GM18498 (cell line): ENCODE data around the gene MYBPHL.
A peak's percentile ranks its signal among the peaks of the same experiment; 100 is the strongest.

Experiments
- ATAC-seq: cut with Tn5 transposase; IDR thresholded peaks from one replicate; pipeline ENCODE4 v1.9.1; 2021; ENCODE audit warnings: mild to moderate bottlenecking, moderate library complexity; ENCODE audit not compliant: unreplicated experiment

The MYBPHL gene

DNA sequence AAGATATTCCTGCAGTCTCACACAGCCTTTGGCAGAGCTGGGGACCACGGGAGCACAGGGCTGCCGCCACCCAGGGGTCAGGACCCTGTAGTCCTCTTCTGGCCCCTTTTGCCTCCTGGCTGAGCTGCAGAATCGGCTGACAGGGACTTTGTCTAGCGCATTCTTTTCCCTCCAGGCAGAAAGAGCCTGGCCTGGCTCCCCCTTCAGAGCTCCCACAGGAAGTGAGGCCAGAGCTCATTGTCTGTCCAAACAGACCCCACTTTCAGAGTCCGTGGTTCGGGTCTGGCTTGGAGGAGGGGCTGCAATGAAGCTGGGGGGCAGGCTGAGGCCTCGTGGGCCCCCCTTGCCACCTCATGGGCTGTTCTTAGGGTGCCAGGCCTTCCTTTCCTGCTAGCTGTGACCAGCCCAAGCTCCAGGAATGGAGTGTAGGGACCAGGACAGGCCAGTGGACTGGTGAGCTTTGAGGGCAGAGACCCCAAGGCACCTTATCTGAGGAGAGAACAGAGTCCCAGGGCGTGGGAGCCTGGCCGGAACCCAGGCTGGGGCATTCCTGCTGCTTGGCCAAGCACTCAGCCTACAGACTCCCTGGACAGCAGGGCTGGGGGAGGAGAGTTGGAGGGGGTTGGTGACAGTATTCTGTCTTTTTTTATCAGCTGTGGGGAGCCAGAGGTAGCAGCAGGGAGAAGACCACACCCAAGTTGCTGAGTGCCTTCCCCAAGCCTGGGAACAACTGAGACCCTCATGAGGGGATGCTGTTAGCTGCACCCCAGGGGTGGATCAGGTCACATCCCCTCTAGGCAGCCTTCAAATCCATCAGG lies 52.8 kb downstream of the MYBPHL start:
- no peak for ATAC-seq

DNA sequence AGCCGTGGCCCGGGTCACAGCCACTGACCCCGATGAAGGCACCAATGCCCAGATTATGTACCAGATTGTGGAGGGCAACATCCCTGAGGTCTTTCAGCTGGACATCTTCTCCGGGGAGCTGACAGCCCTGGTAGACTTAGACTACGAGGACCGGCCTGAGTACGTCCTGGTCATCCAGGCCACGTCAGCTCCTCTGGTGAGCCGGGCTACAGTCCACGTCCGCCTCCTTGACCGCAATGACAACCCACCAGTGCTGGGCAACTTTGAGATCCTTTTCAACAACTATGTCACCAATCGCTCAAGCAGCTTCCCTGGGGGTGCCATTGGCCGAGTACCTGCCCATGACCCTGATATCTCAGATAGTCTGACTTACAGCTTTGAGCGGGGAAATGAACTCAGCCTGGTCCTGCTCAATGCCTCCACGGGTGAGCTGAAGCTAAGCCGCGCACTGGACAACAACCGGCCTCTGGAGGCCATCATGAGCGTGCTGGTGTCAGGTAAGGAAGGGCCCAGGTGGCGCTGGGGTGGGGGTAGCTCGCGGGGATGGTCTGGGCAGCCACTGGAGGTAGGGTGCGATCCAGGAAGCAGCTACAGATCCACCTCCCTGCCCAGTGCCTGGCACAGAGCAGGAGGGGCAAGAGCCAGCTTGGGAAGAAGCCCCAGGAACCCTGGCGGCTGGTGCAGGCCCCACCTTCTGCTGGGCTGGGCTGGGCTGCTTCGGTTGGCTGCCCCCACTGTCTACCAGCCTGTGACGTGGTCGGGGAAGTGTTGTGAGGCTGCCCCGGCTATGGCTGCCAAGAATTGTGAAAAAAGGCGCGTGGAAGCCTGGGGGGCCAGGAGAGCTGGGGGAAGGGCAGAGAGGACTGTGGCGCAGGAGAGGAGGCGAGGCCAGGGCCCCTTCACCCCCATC lies 53.7 kb downstream of the MYBPHL start:
- ATAC-seq: no peak

DNA sequence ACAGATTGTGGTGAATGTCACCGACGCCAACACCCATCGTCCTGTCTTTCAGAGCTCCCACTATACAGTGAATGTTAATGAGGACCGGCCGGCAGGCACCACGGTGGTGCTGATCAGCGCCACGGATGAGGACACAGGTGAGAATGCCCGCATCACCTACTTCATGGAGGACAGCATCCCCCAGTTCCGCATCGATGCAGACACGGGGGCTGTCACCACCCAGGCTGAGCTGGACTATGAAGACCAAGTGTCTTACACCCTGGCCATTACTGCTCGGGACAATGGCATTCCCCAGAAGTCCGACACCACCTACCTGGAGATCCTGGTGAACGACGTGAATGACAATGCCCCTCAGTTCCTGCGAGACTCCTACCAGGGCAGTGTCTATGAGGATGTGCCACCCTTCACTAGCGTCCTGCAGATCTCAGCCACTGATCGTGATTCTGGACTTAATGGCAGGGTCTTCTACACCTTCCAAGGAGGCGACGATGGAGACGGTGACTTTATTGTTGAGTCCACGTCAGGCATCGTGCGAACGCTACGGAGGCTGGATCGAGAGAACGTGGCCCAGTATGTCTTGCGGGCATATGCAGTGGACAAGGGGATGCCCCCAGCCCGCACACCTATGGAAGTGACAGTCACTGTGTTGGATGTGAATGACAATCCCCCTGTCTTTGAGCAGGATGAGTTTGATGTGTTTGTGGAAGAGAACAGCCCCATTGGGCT lies 54.5 kb downstream of the MYBPHL start:
- no peak for ATAC-seq

DNA sequence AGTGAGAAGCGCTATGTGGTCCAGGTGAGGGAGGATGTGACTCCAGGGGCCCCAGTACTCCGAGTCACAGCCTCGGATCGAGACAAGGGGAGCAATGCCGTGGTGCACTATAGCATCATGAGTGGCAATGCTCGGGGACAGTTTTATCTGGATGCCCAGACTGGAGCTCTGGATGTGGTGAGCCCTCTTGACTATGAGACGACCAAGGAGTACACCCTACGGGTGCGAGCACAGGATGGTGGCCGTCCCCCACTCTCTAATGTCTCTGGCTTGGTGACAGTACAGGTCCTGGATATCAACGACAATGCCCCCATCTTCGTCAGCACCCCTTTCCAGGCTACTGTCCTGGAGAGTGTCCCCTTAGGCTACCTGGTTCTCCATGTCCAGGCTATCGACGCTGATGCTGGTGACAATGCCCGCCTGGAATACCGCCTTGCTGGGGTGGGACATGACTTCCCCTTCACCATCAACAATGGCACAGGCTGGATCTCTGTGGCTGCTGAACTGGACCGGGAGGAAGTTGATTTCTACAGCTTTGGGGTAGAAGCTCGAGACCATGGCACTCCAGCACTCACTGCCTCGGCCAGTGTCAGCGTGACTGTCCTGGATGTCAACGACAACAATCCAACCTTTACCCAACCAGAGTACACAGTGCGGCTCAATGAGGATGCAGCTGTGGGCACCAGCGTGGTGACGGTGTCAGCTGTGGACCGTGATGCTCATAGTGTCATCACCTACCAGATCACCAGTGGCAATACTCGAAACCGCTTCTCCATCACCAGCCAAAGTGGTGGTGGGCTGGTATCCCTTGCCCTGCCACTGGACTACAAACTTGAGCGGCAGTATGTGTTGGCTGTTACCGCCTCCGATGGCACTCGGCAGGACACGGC lies 55.3 kb downstream of the MYBPHL start:
- ATAC-seq: no peak

DNA sequence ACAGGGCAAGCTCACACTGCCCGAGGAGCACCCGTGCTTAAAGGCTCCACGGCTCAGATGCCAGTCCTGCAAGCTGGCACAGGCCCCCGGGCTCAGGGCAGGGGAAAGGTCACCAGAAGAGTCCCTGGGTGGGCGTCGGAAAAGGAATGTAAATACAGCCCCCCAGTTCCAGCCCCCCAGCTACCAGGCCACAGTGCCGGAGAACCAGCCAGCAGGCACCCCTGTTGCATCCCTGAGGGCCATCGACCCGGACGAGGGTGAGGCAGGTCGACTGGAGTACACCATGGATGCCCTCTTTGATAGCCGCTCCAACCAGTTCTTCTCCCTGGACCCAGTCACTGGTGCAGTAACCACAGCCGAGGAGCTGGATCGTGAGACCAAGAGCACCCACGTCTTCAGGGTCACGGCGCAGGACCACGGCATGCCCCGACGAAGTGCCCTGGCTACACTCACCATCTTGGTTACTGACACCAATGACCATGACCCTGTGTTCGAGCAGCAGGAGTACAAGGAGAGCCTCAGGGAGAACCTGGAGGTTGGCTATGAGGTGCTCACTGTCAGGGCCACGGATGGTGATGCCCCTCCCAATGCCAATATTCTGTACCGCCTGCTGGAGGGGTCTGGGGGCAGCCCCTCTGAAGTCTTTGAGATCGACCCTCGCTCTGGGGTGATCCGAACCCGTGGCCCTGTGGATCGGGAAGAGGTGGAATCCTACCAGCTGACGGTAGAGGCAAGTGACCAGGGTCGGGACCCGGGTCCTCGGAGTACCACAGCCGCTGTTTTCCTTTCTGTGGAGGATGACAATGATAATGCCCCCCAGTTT lies 56.1 kb downstream of the MYBPHL start:
- no peak for ATAC-seq

DNA sequence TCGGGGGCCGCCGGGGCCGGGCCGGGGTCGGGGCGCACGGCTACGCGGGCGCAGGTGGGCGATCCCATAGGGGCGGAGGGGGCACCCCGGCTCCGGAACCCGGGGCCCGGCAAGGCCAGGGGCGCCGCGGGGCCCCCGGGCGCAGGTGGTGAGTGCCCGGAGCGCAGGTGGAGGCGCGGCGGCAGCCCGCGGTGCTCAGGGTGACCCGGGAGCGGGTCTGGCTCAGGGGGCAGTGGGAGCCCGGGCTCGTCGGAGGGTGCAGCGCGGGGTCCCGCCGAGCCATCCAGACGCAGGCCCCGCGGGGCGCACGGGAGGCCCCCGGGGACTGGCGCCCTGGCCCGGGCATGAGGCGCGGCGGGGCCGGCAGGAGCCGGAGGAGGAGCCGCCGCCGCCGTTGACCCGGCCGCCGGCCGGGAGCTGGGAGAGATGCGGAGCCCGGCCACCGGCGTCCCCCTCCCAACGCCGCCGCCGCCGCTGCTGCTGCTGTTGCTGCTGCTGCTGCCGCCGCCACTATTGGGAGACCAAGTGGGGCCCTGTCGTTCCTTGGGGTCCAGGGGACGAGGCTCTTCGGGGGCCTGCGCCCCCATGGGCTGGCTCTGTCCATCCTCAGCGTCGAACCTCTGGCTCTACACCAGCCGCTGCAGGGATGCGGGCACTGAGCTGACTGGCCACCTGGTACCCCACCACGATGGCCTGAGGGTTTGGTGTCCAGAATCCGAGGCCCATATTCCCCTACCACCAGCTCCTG lies 57.0 kb downstream of the MYBPHL start:
- peak; percentile 50 for ATAC-seq

DNA sequence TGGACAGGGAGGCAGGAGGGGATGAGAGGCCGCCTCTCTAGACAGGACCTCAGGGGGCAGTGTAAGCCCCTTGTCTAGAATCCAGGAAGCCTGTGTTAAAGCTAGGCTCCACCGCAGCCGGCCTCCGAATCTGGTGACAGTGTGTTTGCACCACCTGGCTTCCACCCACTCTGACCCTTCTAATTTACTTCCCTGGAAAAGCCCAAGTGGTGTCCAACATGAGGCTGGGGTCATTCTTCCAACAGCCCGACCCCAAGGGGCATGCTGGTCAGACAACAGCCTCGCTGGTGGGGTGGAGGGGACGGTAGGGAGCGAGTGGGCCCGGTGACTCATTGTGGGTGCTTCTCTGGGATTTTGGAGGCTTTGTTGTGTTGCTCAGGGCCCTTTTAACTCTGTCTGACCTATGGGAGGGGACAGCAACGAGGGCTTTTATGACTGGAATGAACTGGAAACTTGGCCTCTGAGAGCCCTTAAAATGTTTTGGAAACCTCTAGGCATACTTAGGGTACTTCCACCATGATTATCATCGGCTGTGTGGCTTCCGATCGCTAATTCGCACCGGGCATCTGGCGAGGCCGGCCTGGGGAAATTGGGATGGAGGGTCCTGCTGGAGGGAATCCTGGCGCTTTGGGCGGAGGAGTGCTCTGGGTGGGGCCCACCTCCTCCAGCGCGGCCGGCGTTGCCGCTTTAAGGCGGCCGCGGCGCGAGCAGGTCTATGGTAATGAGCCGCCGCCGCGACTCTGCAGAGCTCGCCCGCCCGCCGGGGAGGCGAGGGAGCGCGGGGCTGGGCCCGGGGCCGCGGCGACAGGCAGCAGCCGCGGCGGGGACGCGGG lies 57.8 kb downstream of the MYBPHL start, which contains the start of gene CELSR2:
Gene CELSR2 (plus strand): TSS at position 743 of the 833 bp plus-strand sequence. CDS start 541 bp downstream, outside the sequence.
- ATAC-seq: peak; percentile 85

DNA sequence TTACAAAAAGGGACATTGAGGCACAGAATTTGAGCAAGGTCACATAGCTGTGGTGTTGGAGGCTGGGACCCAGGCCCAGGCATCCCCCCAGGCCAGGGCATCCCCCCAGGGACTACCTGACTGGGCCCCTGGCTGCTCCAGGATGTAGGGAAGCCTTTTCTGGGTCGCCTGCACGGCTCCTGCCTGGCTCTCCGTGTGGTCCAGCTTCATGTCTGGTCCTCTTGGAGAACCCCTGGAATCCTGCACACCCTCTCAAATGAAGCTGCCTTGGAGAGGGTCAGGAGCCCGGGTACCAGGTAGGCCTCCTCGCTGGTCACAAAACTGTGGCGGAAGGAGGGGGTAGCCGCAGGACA lies 58.4 kb downstream of the MYBPHL start:
- no peak for ATAC-seq

DNA sequence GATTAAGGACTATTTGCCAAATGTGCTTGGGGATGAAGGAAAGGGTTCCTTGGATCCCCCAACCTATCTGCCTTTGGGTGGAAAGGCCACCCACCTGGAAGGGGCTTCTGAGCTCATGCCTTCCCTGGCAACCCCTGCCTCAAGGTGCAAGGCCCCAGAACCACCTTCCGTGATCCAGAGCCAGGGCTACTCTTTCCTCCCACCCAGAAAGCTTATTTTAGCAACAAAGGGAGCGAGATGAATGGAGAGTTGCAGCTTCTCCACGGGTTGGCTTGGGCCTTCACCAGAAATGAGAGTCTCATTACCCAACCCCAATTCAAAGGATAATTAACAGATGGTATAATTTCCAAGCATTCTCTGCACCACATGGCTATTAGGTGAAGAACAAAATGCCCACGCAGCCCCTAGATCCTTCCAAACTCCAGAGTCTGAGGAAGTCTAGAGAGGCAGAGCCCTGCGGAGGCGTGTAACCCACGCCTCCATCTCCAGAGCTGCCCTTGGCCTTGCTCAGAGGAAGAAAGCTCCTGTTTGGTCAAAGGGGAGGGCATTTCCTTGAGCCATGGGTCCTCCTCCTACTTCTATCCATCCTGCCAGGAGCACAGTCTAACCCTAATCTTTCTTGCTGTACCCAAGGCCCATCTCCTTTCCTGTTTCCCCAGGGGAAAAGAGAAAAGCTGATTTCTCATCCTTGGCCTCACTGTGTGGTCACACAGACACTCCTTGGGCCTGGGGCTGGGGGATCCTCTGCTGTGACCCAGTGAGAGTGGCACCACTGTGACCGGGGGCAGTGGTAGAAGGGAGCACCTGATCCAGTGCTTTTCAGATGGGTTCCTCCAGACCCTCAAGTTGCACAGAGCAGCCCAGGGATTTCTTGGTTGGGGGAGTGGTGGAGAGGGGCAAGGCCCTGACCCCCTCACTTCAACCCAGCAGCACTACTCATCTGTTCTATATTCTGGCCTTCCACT lies 59.1 kb downstream of the MYBPHL start:
- no peak for ATAC-seq

DNA sequence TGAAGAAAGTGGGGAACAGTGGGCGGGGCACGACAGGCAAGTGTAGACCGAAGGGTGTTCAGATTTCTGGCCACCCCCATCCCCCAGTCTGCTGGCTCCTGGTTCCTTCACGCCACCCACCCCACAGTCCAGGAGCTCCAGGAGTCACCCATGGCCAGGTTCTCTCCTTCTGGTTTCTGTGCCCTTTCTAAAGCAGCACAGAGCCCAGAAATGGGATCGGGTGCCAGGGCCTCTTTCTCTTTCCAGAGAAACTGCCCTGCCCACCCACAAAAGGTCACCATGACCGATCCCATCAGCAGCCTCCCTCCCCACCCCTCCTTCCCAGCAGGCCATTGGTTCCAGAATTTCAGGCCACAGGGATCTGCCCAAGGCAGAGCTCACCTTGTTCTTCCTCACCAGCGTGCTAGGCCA lies 60.7 kb downstream of the MYBPHL start:
- ATAC-seq: no peak

DNA sequence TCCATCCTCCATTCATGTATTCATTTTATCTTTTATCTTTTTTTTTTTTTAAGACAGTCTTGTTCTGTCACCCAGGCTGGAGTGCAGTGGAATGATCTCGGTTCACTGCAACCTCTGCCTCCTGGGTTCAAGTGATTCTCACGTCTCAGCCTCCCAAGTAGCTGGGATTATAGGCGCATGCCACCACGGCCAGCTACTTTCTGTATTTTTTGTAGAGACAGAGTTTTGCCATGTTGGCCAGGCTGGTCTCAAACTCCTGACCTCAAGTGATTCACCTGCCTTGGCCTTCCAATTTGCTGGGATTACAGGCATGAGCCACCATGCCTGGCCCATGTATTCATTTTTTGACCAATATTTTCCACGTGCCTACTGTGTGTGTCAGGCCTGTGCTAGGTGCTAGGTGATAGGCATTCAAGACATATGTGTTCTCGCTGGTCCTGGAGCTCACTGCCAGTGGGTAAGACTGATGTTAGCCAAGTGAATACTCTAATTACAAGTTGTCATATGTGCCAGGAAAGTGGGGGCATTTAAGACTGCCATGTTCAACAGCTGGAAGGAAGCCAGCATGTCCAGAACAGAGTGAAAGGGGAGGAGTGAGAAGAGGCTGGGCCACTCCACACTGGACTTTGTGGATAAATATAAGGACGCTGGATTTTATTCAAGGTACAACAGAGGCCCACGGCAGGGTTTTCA lies 62.8 kb downstream of the MYBPHL start:
- no peak for ATAC-seq

DNA sequence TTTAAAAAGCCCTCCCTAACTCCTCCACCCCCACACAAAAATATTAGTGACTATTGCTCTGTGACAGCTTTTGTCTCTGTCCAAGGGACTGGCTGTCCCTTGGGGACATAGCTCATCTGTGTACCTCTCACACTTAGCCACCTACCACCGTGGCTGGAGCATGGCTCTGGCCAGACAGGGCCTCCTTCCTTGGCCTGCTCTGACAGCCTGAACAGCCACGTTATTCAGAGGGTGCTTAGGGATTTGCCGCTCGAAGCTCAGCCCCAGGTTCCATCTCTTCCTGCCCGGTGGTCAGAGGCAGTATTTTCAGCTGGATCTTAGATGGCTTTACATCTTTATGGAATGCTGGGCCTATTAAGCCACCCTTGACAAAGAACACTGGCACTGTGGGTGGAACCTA lies 63.6 kb downstream of the MYBPHL start:
- no peak for ATAC-seq

DNA sequence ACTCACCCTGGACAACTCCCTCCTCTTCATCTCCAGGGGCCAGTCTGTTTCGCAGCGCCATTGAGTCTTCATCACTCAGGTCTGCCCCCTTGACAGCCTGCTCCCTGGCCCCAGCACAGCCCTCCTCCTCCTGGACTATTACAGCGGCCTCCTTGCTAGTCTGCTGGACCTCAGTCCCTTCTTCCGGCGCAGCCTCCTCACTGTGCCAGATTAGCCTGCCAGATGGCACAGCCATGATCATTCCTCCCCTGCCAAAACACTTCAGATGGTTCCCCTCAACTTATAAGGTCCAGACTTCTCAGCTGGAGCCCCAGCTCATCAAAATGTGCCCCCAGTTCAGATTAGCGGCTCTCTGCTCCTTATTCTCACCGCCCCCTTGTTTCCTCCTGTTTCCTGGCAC lies 64.4 kb downstream of the MYBPHL start:
- no peak for ATAC-seq
